A549 (cell line): ENCODE measurements around the gene NSD1. TPM values are rescaled to one million over a fixed set of nuclear protein-coding genes. Genes with fewer than 3 reads are reported as not detected.

Experiments
- ATAC-seq, 2 experiments: fragments of 200-7000 bp in 1 of 2; fragments of >200 bp in 1 of 2; cut with Nextera tagmentation in 1 of 2; cut with Tn5 transposase in 1 of 2; 3 replicates each; pipeline versions ENCODE4 v1.8.0 to v1.9.1; 2018 to 2020; ENCODE audit warnings: mild to moderate bottlenecking in 1 of 2, moderate library complexity in 1 of 2
- CTCF ChIA-PET: fragments of 300-600 bp; sonication (Branson Sonifier 250); formaldehyde crosslinking; extraction: SDS; loops from one replicate; lab custom pipeline; 2021; ENCODE audit warnings: antibody characterized with exemption, inconsistent platforms; lab: Yijun Ruan, JAX
- POLR2A ChIA-PET: fragments of 350-600 bp; formaldehyde crosslinking; extraction: SDS; loops from one replicate; lab custom pipeline; 2021; ENCODE audit warnings: antibody characterized with exemption, inconsistent platforms; lab: Yijun Ruan, JAX
- DNase-seq, 2 experiments: peaks; one replicate each; pipeline versions ENCODE4 v3.0.0 to v3.0.0-alpha.2; 2011 to 2016; ENCODE audit warnings: low read depth in 1 of 2, low spot score in 1 of 2
- FAIRE-seq: peaks from 2 replicates; lab custom pipeline; 2011; peaks lifted over from hg19 to GRCh38; lab: Jason Lieb, UNC
- H3K27ac ChIP-seq, 2 experiments: fragments of >200 bp; sonication (Bioruptor Twin); formaldehyde crosslinking; 3 replicates each; pipeline ENCODE4 v1.5.1; 2016 to 2017
- H3K4me1 ChIP-seq: fragments of >200 bp; sonication (Bioruptor Twin); formaldehyde crosslinking; 3 replicates; pipeline ENCODE4 v1.6.1; 2016
- H3K4me2 ChIP-seq: fragments of >200 bp; sonication (Bioruptor Twin); formaldehyde crosslinking; 3 replicates; pipeline ENCODE4 v1.6.1; 2016
- H3K4me3 ChIP-seq: fragments of >200 bp; sonication (Bioruptor Twin); formaldehyde crosslinking; 3 replicates; pipeline ENCODE4 v1.5.1; 2016
- H3K9me3 ChIP-seq: fragments of >200 bp; sonication (Bioruptor Twin); formaldehyde crosslinking; 3 replicates; pipeline ENCODE4 v1.6.1; 2016
- CBX2 ChIP-seq: fragments of 200-600 bp; sonication (generic); IDR thresholded peaks from 2 replicates; pipeline ENCODE4 v1.6.1; 2016; ENCODE audit warnings: low read depth, mild to moderate bottlenecking, borderline replicate concordance
- CHD4 ChIP-seq: fragments of 200-600 bp; sonication (generic); IDR thresholded peaks from 2 replicates; pipeline ENCODE4 v1.6.1; 2016; ENCODE audit warnings: antibody characterized with exemption, mild to moderate bottlenecking, borderline replicate concordance
- EHMT2 ChIP-seq: fragments of 200-600 bp; sonication (generic); IDR thresholded peaks from 2 replicates; pipeline ENCODE4 v1.6.1; 2016; ENCODE audit warnings: antibody characterized with exemption, low read depth, mild to moderate bottlenecking, moderate library complexity
- ESRRA ChIP-seq: fragments of 150-350 bp; IDR thresholded peaks from 2 replicates; pipeline ENCODE4 v1.6.1; 2014; ENCODE audit warnings: mild to moderate bottlenecking, low read length, borderline replicate concordance
- FOSB ChIP-seq: fragments of 250-450 bp; sonication (Bioruptor Pico); IDR thresholded peaks from 2 replicates; pipeline ENCODE4 v1.5.0; 2020; ENCODE audit warnings: mild to moderate bottlenecking, moderate library complexity
- FOSL2 ChIP-seq, 2 experiments: fragments of 450-650 bp in 1 of 2; fragments of >200 bp in 1 of 2; sonication (Bioruptor Twin) in 1 of 2; formaldehyde crosslinking; IDR thresholded peaks; 2 replicates each; pipeline versions ENCODE4 v1.5.0 to v1.6.1; 2016 to 2020; ENCODE audit warnings: mild to moderate bottlenecking in 1 of 2, moderate library complexity in 1 of 2
- HEYL ChIP-seq: fragments of 250-450 bp; sonication (Bioruptor Pico); IDR thresholded peaks from 2 replicates; pipeline ENCODE4 v1.8.0; 2021; ENCODE audit warnings: mild to moderate bottlenecking, moderate library complexity
- HOXB13 ChIP-seq: fragments of 250-450 bp; sonication (Bioruptor Pico); IDR thresholded peaks from 2 replicates; pipeline ENCODE4 v1.5.0; 2020; ENCODE audit warnings: low read depth, mild to moderate bottlenecking, moderate library complexity
- JUN ChIP-seq, 2 experiments: fragments of >200 bp; sonication (Bioruptor Twin); formaldehyde crosslinking; IDR thresholded peaks; 2 replicates in 1 of 2; 3 replicates in 1 of 2; pipeline ENCODE4 v1.6.1; 2016 to 2017
- JUNB ChIP-seq: fragments of >200 bp; sonication (Bioruptor Twin); formaldehyde crosslinking; IDR thresholded peaks from 2 replicates; pipeline ENCODE4 v1.6.1; 2016
- MAFK ChIP-seq: fragments of 450-650 bp; IDR thresholded peaks from 2 replicates; pipeline ENCODE4 v1.6.1; 2014; ENCODE audit not compliant: partially characterized antibody
- MAZ ChIP-seq: fragments of 150-350 bp; IDR thresholded peaks from 2 replicates; pipeline ENCODE4 v1.6.1; 2014; ENCODE audit warnings: antibody characterized with exemption, low read depth, low read length, borderline replicate concordance
- MYC ChIP-seq: IDR thresholded peaks from 2 replicates; pipeline ENCODE4 v1.6.1; 2012; ENCODE audit warnings: mild to moderate bottlenecking, inconsistent platforms, low read length, improper control_type of control experiment, borderline replicate concordance
- RAD21 ChIP-seq, 2 experiments: fragments of >200 bp in 1 of 2; sonication (Bioruptor Twin) in 1 of 2; formaldehyde crosslinking in 1 of 2; IDR thresholded peaks in 1 of 2; conservative IDR thresholded peaks in 1 of 2; 2 replicates in 1 of 2; 3 replicates in 1 of 2; pipeline ENCODE4 v1.6.1; 2012 to 2018; ENCODE audit warnings: inconsistent platforms in 1 of 2
- RARB ChIP-seq: fragments of 250-450 bp; sonication (Bioruptor Pico); IDR thresholded peaks from 2 replicates; pipeline ENCODE4 v1.8.0; 2021; ENCODE audit warnings: mild to moderate bottlenecking, moderate library complexity
- RFX5 ChIP-seq: fragments of 450-650 bp; IDR thresholded peaks from 2 replicates; pipeline ENCODE4 v1.7.1; 2014; ENCODE audit warnings: antibody characterized with exemption, mild to moderate bottlenecking, moderate library complexity
- SMC3 ChIP-seq: fragments of >200 bp; sonication (Bioruptor Twin); formaldehyde crosslinking; IDR thresholded peaks from 3 replicates; pipeline ENCODE4 v1.6.1; 2018; ENCODE audit warnings: inconsistent platforms
- TFCP2L1 ChIP-seq: fragments of 250-450 bp; sonication (Bioruptor Pico); IDR thresholded peaks from 2 replicates; pipeline ENCODE4 v1.5.0; 2021; ENCODE audit warnings: mild to moderate bottlenecking
- ZC3H11A ChIP-seq: fragments of 450-650 bp; IDR thresholded peaks from 2 replicates; pipeline ENCODE4 v1.6.1; 2014; ENCODE audit warnings: antibody characterized with exemption, mild to moderate bottlenecking
- ZFP36 ChIP-seq: fragments of 450-650 bp; IDR thresholded peaks from 2 replicates; pipeline ENCODE4 v1.6.1; 2014; ENCODE audit warnings: borderline replicate concordance; ENCODE audit not compliant: partially characterized antibody
- WGBS: methylation state at CpG from one replicate; pipeline ENCODE4 v1.1.6; 2017; ENCODE audit errors: missing lambda C conversion rate; 5-methylcytosine and 5-hydroxymethylcytosine counted together
- polyA plus RNA-seq, 4 experiments: library from polyadenylated mRNA; depleted of rRNA in 3 of 4; stranded (reverse); fragments of >200 nt; fragmentation: RNase III in 1 of 4; extraction: RNeasy Plus Mini Kit Qiagen cat#74134 plus additional on column Dnase treatment in 1 of 4; gene quantifications; 2 replicates in 3 of 4; 3 replicates in 1 of 4; pipeline ENCODE4 v1.2.3, GENCODE V29; 2011 to 2017
- TF ChIP-seq, protein P1 (sequence below): IDR thresholded peaks from 2 replicates; pipeline ENCODE4 v1.6.1; 2012; ENCODE audit warnings: low read depth, borderline replicate concordance
- TF ChIP-seq, protein P2 (sequence below): fragments of 150-350 bp; IDR thresholded peaks from 2 replicates; pipeline ENCODE4 v1.6.1; 2014; ENCODE audit warnings: low read depth, mild to moderate bottlenecking, low read length
- TF ChIP-seq, protein P3 (sequence below): IDR thresholded peaks from 2 replicates; pipeline ENCODE4 v1.6.1; 2012
- TF ChIP-seq, protein P4 (sequence below): fragments of >200 bp; sonication (Bioruptor Twin); formaldehyde crosslinking; IDR thresholded peaks from 3 replicates; pipeline ENCODE4 v1.5.1; 2016

Gene NSD1
- polyA plus RNA-seq, 2 of the 4 experiments (the other 2 are of a cell fraction) = 16.3 to 38.2 TPM

DNA sequence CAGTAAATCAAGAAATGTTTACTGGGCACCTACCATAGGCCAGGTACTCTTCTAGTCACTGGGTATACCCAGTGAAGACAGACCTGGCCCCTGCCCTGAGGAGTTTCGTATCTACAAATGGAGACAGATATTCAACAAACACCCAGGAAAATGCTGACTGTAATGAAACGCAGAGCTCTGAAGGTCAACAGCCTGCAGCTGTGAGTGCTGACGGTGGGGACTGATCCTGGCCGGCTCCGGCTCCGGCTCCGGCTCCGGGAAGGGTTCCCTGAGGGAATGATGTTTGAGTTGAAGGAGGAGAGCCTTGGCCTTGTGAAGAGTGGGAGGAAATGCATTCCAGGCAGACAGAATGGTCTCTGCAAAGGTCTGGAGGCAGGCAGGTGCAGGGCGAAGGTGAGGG is 23.8 kb upstream of the NSD1 start:
- ChIA-PET CTCF (interaction anchor here (0.6 to 7.5 kb wide), 8 partner anchors 10 to 453 kb away, joined by 5 to 168 read pairs (median 107); partner anchors contain the start of genes FGFR4 and NSD1), POLR2A (no interaction called here)
- no peak for DNase-seq
- ATAC-seq = no peak
- no peak overlapping the region for H3K4me3 ChIP-seq
- TF ChIP-seq RFX5 (no peak), MAFK (peak; percentile 76)
- TF ChIP-seq, all 56 proteins: peak for 1
- Histone ChIP-seq H3K27ac (no peak overlapping the region), H3K9me3 (no peaks in the 10 kb centered on the region), H3K4me1 (peaks cover 4% of the 10 kb centered on the region; the same call in 1 of the 3 replicates), H3K4me2 (no peak overlapping the region)
- FAIRE-seq = no peak
- WGBS = 77% methylated on average over 9 of the region's 9 CpGs

DNA sequence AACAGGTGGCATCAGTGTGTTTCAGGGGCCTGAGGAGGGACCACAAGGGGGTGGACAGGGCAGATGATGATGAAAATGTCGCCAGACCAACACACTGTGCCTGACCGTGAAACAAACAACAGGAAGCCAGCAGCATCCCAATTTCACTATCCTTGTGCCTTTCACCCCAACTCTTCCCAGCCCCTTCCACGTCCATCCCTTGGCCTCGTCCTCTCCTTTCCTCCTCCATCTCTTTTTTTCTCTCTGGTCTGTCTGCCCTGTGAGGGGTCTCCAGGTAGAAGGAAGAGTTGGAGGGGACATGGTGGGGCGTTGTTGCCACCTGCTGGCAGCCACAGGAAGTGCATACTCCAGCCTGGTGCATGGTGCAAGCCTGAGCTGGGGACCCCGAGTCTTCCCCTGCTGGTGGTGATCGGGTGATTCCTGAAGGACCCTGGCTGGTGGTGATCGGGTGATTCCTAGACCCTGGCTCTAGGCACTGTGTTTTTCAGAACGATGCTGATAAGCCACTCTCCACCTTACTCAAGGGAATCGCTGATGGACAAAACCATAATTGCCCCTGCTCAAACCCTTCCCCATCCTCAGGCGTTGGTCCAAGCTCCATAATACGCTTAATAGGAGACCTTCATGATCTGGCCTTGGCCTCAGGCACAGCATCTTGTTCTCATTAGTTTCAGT is 21.7 kb upstream of the NSD1 start:
- H3K4me3 ChIP-seq = no peak overlapping the region
- POLR2A ChIA-PET = no interaction called here
- no peak for FAIRE-seq

DNA sequence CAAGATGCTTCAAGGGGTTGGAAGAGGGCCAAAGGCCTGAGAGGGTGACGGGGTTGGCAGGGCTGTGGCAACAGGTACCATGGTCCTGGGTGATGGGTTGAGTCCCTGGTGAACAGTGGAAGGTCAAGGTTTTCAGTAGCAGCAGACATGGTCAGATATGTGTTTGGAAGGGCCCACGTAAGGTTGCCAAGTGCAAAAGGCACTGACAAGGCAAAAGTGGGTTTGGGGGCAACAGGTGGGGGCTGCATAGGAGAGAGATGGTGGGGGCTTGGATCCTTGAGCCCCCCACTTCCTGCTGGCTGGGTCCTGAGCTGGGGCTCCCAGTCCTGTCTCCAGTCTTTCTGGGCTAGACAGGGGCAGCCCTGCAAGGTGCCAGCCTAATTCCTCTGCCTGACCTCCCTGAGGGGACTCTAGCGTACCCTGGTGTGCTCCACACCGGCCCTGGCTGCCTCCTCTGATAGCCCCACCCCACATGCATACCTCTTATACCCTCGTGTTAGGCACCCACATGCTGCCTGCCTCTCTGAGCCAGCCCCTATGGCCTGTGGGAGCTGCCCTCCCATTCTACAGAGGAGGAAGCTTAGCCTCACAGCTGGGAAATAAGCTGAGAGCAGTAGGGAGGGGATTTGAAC is 20.9 kb upstream of the NSD1 start:
- ATAC-seq = no peak
- WGBS = 45% methylated on average over 5 of the region's 5 CpGs
- no peak for FAIRE-seq
- no peak overlapping the region for H3K27ac ChIP-seq
- POLR2A ChIA-PET = no interaction called here
- CTCF ChIA-PET = interaction anchor here (0.6 to 7.5 kb wide), 68 partner anchors 8 to 1383 kb away, joined by 3 to 168 read pairs (median 5); partner anchors contain the start of genes F12, FGFR4, MXD3 and NSD1
- no peaks in the 10 kb centered on the region for H3K9me3 ChIP-seq
- no peak overlapping the region for H3K4me2 ChIP-seq
- H3K4me3 ChIP-seq = no peak overlapping the region
- peaks cover 4% of the 10 kb centered on the region; the same call in 1 of the 3 replicates for H3K4me1 ChIP-seq
- DNase-seq = no peak
- TF ChIP-seq MYC = no peak
- TF ChIP-seq, protein P1, sequence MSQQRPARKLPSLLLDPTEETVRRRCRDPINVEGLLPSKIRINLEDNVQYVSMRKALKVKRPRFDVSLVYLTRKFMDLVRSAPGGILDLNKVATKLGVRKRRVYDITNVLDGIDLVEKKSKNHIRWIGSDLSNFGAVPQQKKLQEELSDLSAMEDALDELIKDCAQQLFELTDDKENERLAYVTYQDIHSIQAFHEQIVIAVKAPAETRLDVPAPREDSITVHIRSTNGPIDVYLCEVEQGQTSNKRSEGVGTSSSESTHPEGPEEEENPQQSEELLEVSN = no peak
- no peak for TF ChIP-seq EHMT2
- TF ChIP-seq, protein P2, sequence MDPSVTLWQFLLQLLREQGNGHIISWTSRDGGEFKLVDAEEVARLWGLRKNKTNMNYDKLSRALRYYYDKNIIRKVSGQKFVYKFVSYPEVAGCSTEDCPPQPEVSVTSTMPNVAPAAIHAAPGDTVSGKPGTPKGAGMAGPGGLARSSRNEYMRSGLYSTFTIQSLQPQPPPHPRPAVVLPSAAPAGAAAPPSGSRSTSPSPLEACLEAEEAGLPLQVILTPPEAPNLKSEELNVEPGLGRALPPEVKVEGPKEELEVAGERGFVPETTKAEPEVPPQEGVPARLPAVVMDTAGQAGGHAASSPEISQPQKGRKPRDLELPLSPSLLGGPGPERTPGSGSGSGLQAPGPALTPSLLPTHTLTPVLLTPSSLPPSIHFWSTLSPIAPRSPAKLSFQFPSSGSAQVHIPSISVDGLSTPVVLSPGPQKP = no peak
- no peak for TF ChIP-seq FOSB (CRISPR knock-in tag)
- no peak for TF ChIP-seq JUNB
- no peak for TF ChIP-seq ZC3H11A
- no peak for TF ChIP-seq CHD4
- TF ChIP-seq FOSL2 (IDR thresholded peaks at IDR 0.05) = no peak
- no peak for TF ChIP-seq FOSL2 (CRISPR knock-in tag; IDR thresholded peaks at IDR 0.05)
- TF ChIP-seq, protein P3, sequence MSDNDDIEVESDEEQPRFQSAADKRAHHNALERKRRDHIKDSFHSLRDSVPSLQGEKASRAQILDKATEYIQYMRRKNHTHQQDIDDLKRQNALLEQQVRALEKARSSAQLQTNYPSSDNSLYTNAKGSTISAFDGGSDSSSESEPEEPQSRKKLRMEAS = no peak
- no peak for TF ChIP-seq CBX2
- TF ChIP-seq HEYL (CRISPR knock-in tag) = no peak
- no peak for TF ChIP-seq HOXB13 (CRISPR knock-in tag)
- TF ChIP-seq JUN (IDR thresholded peaks at IDR 0.05) = no peak
- no peak for TF ChIP-seq RARB
- TF ChIP-seq ESRRA = no peak

More for the DNA sequence above, 21.7 kb upstream of the NSD1 start:
- H3K4me1 ChIP-seq = peaks cover 4% of the 10 kb centered on the region; the same call in 1 of the 3 replicates
- WGBS = 15% methylated on average over 12 of the region's 12 CpGs
- ATAC-seq = peak; percentile 62 to 84; a peak in 5 of 6 replicates
- H3K9me3 ChIP-seq = no peaks in the 10 kb centered on the region
- peak overlapping the region; percentile 40 for H3K4me2 ChIP-seq
- CTCF ChIA-PET = interaction anchor here (0.6 to 7.5 kb wide), 38 partner anchors 9 to 1382 kb away, joined by 3 to 168 read pairs (median 5); partner anchors contain the start of genes FGFR4, NSD1, PRELID1 and RAB24
- TF ChIP-seq, protein P4, sequence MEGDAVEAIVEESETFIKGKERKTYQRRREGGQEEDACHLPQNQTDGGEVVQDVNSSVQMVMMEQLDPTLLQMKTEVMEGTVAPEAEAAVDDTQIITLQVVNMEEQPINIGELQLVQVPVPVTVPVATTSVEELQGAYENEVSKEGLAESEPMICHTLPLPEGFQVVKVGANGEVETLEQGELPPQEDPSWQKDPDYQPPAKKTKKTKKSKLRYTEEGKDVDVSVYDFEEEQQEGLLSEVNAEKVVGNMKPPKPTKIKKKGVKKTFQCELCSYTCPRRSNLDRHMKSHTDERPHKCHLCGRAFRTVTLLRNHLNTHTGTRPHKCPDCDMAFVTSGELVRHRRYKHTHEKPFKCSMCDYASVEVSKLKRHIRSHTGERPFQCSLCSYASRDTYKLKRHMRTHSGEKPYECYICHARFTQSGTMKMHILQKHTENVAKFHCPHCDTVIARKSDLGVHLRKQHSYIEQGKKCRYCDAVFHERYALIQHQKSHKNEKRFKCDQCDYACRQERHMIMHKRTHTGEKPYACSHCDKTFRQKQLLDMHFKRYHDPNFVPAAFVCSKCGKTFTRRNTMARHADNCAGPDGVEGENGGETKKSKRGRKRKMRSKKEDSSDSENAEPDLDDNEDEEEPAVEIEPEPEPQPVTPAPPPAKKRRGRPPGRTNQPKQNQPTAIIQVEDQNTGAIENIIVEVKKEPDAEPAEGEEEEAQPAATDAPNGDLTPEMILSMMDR = peak; percentile 95
- TF ChIP-seq SMC3 (peak; percentile 87), MAZ (no peak), RARB (no peak), ZFP36 (no peak), TFCP2L1 (CRISPR knock-in tag) (no peak), RAD21 (conservative IDR thresholded peaks at IDR 0.05 in 1 of 2, IDR thresholded peaks at IDR 0.05 in 1 of 2) (peak; percentile 95 to 97), EHMT2 (no peak), HEYL (CRISPR knock-in tag) (no peak)
- peak; percentile 51 to 84 for DNase-seq
- H3K27ac ChIP-seq = peak overlapping the region in 1 of 2 experiments; percentile 50; a peak in 1 of 6 replicates
